ENCODE measurements around the gene ATL3.

The ATL3 gene

GRCh38 chr11:63682066-63683021 lies 11.2 kb upstream of the ATL3 start:
- DNase-seq (ENCODE audit: low read depth): no peak
- H3K4me3 ChIP-seq (ENCODE audit: low read length): peak overlapping the region; percentile 89
- no peak for TF ChIP-seq CTCF (conservative IDR thresholded peaks at IDR 0.05; ENCODE audit: low read depth, low read length)

GRCh38 chr11:63681321-63682065 lies 10.3 kb upstream of the ATL3 start, which contains the start of gene RTN3:
RTN3 (plus strand) TSS chr11:63681500; CDS start chr11:63681637, 137 bp downstream.
- DNase-seq (ENCODE audit: low read depth): peak; percentile 89
- peak within 1 kb of the TSS; percentile 89 for H3K4me3 ChIP-seq (ENCODE audit: low read length)
- TF ChIP-seq CTCF (conservative IDR thresholded peaks at IDR 0.05; ENCODE audit: low read depth, low read length): no peak

GRCh38 chr11:63680834-63681320 lies 9.7 kb upstream of the ATL3 start:
- H3K4me3 ChIP-seq (ENCODE audit: low read length): peak overlapping the region; percentile 89
- no peak for DNase-seq (ENCODE audit: low read depth)
- TF ChIP-seq CTCF (conservative IDR thresholded peaks at IDR 0.05; ENCODE audit: low read depth, low read length): no peak

GRCh38 chr11:63673579-63673978 lies 2.4 kb upstream of the ATL3 start:
- no peak for TF ChIP-seq CTCF (conservative IDR thresholded peaks at IDR 0.05; ENCODE audit: low read depth, low read length)
- no peak overlapping the region for H3K4me3 ChIP-seq (ENCODE audit: low read length)
- DNase-seq (ENCODE audit: low read depth): no peak

GRCh38 chr11:63672936-63673539 lies 1.9 kb upstream of the ATL3 start:
- no peak overlapping the region for H3K4me3 ChIP-seq (ENCODE audit: low read length)
- no peak for DNase-seq (ENCODE audit: low read depth)
- TF ChIP-seq CTCF (conservative IDR thresholded peaks at IDR 0.05; ENCODE audit: low read depth, low read length): no peak

- no peak overlapping the region for H3K4me3 ChIP-seq (ENCODE audit: low read length)
- no peak for TF ChIP-seq CTCF (conservative IDR thresholded peaks at IDR 0.05; ENCODE audit: low read depth, low read length)
- DNase-seq (ENCODE audit: low read depth): no peak
Observed at GRCh38 chr11:63672156-63672463, 934 bp upstream of the ATL3 start.
